DOHH2 (cell line): ENCODE data around the gene ZFYVE1.

ENCODE experiments used
- EZH2phosphoT487 ChIP-seq: fragments of 200-600 bp; sonication (generic); IDR thresholded peaks from 2 replicates; pipeline ENCODE4 v1.6.1; 2017; ENCODE audit warnings: borderline replicate concordance, mild to moderate bottlenecking, antibody characterized with exemption, low read length, moderate library complexity, mixed read lengths
- TF ChIP-seq, protein P1 (sequence below): fragments of 200-600 bp; sonication (generic); IDR thresholded peaks from one replicate; pipeline ENCODE4 v1.5.1; 2014; ENCODE audit warnings: antibody characterized with exemption, mild to moderate bottlenecking, low read depth, low read length; ENCODE audit not compliant: poor library complexity, severe bottlenecking

GRCh38 chr14:72982146-72982708 is 44.7 kb downstream of the ZFYVE1 start:
- TF ChIP-seq, protein P1, sequence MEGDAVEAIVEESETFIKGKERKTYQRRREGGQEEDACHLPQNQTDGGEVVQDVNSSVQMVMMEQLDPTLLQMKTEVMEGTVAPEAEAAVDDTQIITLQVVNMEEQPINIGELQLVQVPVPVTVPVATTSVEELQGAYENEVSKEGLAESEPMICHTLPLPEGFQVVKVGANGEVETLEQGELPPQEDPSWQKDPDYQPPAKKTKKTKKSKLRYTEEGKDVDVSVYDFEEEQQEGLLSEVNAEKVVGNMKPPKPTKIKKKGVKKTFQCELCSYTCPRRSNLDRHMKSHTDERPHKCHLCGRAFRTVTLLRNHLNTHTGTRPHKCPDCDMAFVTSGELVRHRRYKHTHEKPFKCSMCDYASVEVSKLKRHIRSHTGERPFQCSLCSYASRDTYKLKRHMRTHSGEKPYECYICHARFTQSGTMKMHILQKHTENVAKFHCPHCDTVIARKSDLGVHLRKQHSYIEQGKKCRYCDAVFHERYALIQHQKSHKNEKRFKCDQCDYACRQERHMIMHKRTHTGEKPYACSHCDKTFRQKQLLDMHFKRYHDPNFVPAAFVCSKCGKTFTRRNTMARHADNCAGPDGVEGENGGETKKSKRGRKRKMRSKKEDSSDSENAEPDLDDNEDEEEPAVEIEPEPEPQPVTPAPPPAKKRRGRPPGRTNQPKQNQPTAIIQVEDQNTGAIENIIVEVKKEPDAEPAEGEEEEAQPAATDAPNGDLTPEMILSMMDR: no peak
- no peak for TF ChIP-seq EZH2phosphoT487
